Lower lobe of right lung (tissue), 2 donors: ENCODE data around the gene IQCB1. TPM values are rescaled to one million over a fixed set of nuclear protein-coding genes. Genes with fewer than 3 reads are reported as not detected.

Experiments used
- ATAC-seq, 2 donors: fragments of 200-7000 bp; cut with Tn5 transposase; one replicate each; pipeline ENCODE4 v1.9.1; 2020 to 2022; ENCODE audit warnings: mild to moderate bottlenecking in 2 of 2, moderate library complexity in 2 of 2
- DNase-seq: peaks from one replicate; pipeline ENCODE4 v3.0.0-alpha.2; 2020
- H3K27ac ChIP-seq: fragments of 200-600 bp; one replicate; pipeline ENCODE4 v1.8.0; 2022
- H3K27me3 ChIP-seq: fragments of 200-600 bp; one replicate; pipeline ENCODE4 v1.8.0; 2022; ENCODE audit warnings: low read depth
- H3K36me3 ChIP-seq: fragments of 200-600 bp; one replicate; pipeline ENCODE4 v1.8.0; 2022; ENCODE audit warnings: mild to moderate bottlenecking
- H3K4me1 ChIP-seq: fragments of 200-600 bp; one replicate; pipeline ENCODE4 v1.8.0; 2022
- H3K4me3 ChIP-seq: fragments of 200-600 bp; one replicate; pipeline ENCODE4 v1.8.0; 2022; ENCODE audit warnings: mild to moderate bottlenecking
- H3K9me3 ChIP-seq: fragments of 200-600 bp; one replicate; pipeline ENCODE4 v1.8.0; 2022
- CTCF ChIP-seq: fragments of 200-600 bp; IDR thresholded peaks from one replicate; pipeline ENCODE4 v1.8.0; 2022; ENCODE audit warnings: antibody characterized with exemption, mild to moderate bottlenecking
- intact Hi-C: fragments of 100-400 bp; cut with DNase I; formaldehyde crosslinking; loops from one replicate; pipeline ENCODE4 v1.11.0; 2022
- total RNA-seq: library from RNA; stranded (reverse); fragmentation: NEBNext Ultra II Directional; extraction: Animal tissue kit (Norgen Biotek cat#: 25700); gene quantifications from one replicate; pipeline ENCODE4 v1.2.1, GENCODE V29; 2021
- donor health status: DM: no; HTN: yes; CAD: no; lungs with severe emphysema.

IQCB1 gene
- total RNA-seq, 1 donor from 2014 or later: 19.6 TPM

DNA sequence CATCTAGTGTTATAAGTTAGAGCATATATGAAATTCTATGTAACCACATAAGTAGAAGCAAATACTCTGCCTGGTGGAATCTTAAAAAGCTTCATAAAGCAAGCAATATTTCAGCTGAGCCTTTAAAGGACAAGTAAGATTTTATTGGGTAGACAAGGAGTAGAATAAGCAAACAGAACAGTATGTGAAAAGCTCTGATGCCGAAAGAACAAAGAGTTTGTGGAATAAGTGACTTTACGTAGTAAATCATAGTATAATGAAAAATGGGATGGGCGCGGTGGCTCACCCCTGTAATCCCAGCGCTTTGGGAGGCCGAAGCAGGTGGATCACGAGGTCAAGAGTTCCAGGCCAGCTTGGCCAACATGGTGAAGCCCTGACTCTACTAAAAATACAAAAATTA is 10.0 kb upstream of the IQCB1 start:
- Histone ChIP-seq H3K9me3 (no peaks in the 10 kb centered on the region), H3K4me1 (no peaks in the 10 kb centered on the region), H3K36me3 (no peaks in the 10 kb centered on the region), H3K27me3 (no peaks in the 10 kb centered on the region), H3K27ac (no peak overlapping the region), H3K4me3 (no peak overlapping the region)
- DNase-seq (no peak), ATAC-seq (no peak)
- intact Hi-C loops: no loop called here
- no peak for TF ChIP-seq CTCF

DNA sequence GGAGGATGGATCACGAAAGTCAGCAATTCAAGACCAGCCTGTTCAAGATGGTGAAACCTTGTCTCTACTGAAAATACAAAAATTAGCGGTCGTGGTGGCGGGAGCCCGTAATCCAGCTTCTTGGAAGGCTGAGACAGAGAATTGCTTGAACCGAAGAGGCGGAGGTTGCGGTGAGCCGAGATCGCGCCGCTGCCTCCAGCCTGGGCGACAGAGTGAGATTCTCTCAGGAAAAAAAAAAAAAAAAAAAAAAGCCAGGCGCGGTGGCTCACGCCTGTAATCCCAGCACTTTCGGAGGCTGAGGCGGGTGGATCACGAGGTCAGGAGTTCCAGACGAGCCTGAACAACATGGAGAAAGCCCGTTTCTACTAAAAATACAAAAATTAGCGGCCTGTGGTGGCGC is 5.1 kb upstream of the IQCB1 start:
- Histone ChIP-seq H3K27ac (no peak overlapping the region), H3K36me3 (no peaks in the 10 kb centered on the region), H3K9me3 (no peaks in the 10 kb centered on the region), H3K4me3 (no peak overlapping the region), H3K27me3 (no peaks in the 10 kb centered on the region), H3K4me1 (peaks cover 8% of the 10 kb centered on the region)
- DNase-seq (no peak), ATAC-seq (no peak)
- TF ChIP-seq CTCF: no peak
- intact Hi-C loops: no loop called here

DNA sequence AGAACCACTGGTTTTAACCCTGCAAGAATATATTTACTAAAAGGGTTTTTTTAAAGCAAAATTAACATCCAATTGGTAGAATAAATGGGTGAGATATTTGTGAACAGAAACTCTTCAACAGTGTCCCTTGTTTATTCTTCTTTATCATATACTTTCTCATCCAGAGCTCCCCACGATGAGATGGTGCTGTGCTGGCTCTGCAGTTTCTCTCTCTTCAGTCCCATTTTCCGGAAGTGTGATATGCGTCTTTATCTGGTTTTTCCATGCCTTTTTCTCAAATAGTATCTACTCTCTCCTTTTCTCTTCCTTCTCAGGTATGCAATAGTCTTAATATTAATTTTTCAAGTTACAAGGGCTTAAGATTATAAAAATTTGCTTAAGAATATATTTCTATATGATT is 1.6 kb upstream of the IQCB1 start:
- Histone ChIP-seq H3K4me3 (peak overlapping the region; percentile 78), H3K27me3 (no peaks in the 10 kb centered on the region), H3K36me3 (peaks cover 10% of the 10 kb centered on the region), H3K27ac (no peak overlapping the region), H3K9me3 (no peaks in the 10 kb centered on the region), H3K4me1 (peaks cover 20% of the 10 kb centered on the region)
- TF ChIP-seq CTCF: no peak
- no peak for DNase-seq
- no peak for ATAC-seq
- intact Hi-C loops: no loop called here

- H3K27ac ChIP-seq: no peak overlapping the region
- H3K4me3 ChIP-seq: peak overlapping the region; percentile 78
Measured at GRCh38 chr3:121836064-121836463, 1.2 kb upstream of the IQCB1 start.

DNA sequence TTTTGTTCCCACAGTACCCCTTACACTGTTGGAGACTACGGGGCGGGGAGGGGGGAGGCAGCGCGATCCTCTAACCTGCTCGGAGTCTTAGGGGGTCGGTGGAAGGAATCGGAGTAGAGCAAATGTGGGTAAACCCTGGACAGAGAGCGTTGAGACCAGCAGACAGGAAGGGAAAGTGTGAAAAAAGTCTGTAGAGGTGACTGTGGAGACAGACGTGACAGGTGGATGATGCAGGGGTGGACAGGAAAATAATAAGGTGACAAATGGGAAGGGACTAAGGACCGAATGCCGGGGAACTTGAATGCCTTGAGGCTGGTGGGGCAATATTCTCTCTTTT is 573 bp upstream of the IQCB1 start:
- no peak for TF ChIP-seq CTCF
- ATAC-seq: peak in 1 of 2 donors; percentile 31
- no peaks in the 10 kb centered on the region for H3K9me3 ChIP-seq
- H3K4me1 ChIP-seq: peaks cover 20% of the 10 kb centered on the region
- intact Hi-C loops: no loop called here
- no peak for DNase-seq
- H3K36me3 ChIP-seq: peaks cover 10% of the 10 kb centered on the region
- peak overlapping the region; percentile 76 for H3K27ac ChIP-seq
- peak overlapping the region; percentile 78 for H3K4me3 ChIP-seq
- no peaks in the 10 kb centered on the region for H3K27me3 ChIP-seq

More at GRCh38 chr3:121836064-121836463, 1.2 kb upstream of the IQCB1 start:
- Histone ChIP-seq H3K9me3 (no peaks in the 10 kb centered on the region), H3K36me3 (peaks cover 10% of the 10 kb centered on the region), H3K4me1 (peaks cover 20% of the 10 kb centered on the region), H3K27me3 (no peaks in the 10 kb centered on the region)
- no peak for ATAC-seq
- DNase-seq: no peak
- no peak for TF ChIP-seq CTCF
- intact Hi-C loops: no loop called here

- Histone ChIP-seq H3K27me3 (no peaks in the 10 kb centered on the region), H3K36me3 (peaks cover 14% of the 10 kb centered on the region), H3K4me3 (peak overlapping the region; percentile 78), H3K9me3 (no peaks in the 10 kb centered on the region), H3K4me1 (peaks cover 20% of the 10 kb centered on the region), H3K27ac (peak overlapping the region; percentile 86)
- DNase-seq (no peak), ATAC-seq (peak in 1 of 2 donors; percentile 28)
- intact Hi-C loops: no loop called here
- no peak for TF ChIP-seq CTCF
Measured at GRCh38 chr3:121834157-121834670, 646 bp downstream of the IQCB1 start.
